Smooth muscle cell (in vitro differentiated cells): Measurements from ENCODE around the gene TMEM135. TPM values are rescaled to one million over a fixed set of nuclear protein-coding genes. Genes with fewer than 3 reads are reported as not detected.

Experiments
- DNase-seq: peaks from one replicate; lab custom pipeline; 2025; ENCODE audit not compliant: unreplicated experiment; lab: John Stamatoyannopoulos, UW
- H2AFZ ChIP-seq: fragments of 200-600 bp; sonication (generic); 2 replicates; pipeline ENCODE4 v1.6.0; 2016; ENCODE audit warnings: antibody characterized with exemption, low read depth, mild to moderate bottlenecking
- H3F3A ChIP-seq: fragments of 200-600 bp; sonication (generic); 2 replicates; pipeline ENCODE4 v1.6.0; 2017; ENCODE audit warnings: antibody characterized with exemption, low read depth
- H3K27ac ChIP-seq: fragments of 200-600 bp; sonication (generic); 2 replicates; pipeline ENCODE4 v1.5.1; 2016; ENCODE audit warnings: low read depth, mild to moderate bottlenecking
- H3K27me3 ChIP-seq: fragments of 200-600 bp; sonication (generic); 2 replicates; pipeline ENCODE4 v1.6.1; 2016; ENCODE audit warnings: low read depth, mild to moderate bottlenecking
- H3K36me3 ChIP-seq: fragments of 200-600 bp; sonication (generic); 2 replicates; pipeline ENCODE4 v1.5.1; 2016; ENCODE audit warnings: low read depth
- H3K4me1 ChIP-seq: fragments of 200-600 bp; sonication (generic); 2 replicates; pipeline ENCODE4 v1.5.1; 2016; ENCODE audit warnings: low read depth
- H3K4me2 ChIP-seq: fragments of 200-600 bp; sonication (generic); 2 replicates; pipeline ENCODE4 v1.6.0; 2016; ENCODE audit warnings: mild to moderate bottlenecking
- H3K4me3 ChIP-seq: fragments of 200-600 bp; sonication (generic); 2 replicates; pipeline ENCODE4 v1.5.1; 2016; ENCODE audit warnings: mild to moderate bottlenecking
- H3K79me2 ChIP-seq: fragments of 200-600 bp; sonication (generic); 2 replicates; pipeline ENCODE4 v1.6.0; 2016; ENCODE audit warnings: low read depth, mild to moderate bottlenecking
- H3K9ac ChIP-seq: fragments of 200-600 bp; sonication (generic); 2 replicates; pipeline ENCODE4 v1.6.0; 2016; ENCODE audit warnings: low read depth
- H3K9me3 ChIP-seq: fragments of 200-600 bp; sonication (generic); replicated peaks from 2 replicates; pipeline ENCODE4 v1.5.1; 2016; ENCODE audit warnings: low read depth
- H4K20me1 ChIP-seq: fragments of 200-600 bp; sonication (generic); 2 replicates; pipeline ENCODE4 v1.6.0; 2016; ENCODE audit warnings: low read depth
- WGBS: methylation state at CpG from one replicate; pipeline ENCODE4 v1.1.7; 2016; ENCODE audit warnings: low lambda C conversion rate; 5-methylcytosine and 5-hydroxymethylcytosine counted together
- polyA plus RNA-seq: library from polyadenylated mRNA; unstranded; fragments of >200 nt; fragmentation: Nextera tagmentation; extraction: Ambion mirVana; gene quantifications from 2 replicates; pipeline ENCODE4 v1.2.1, GENCODE V29; 2016
- total RNA-seq: library from RNA; depleted of rRNA; stranded (reverse); fragments of >200 nt; gene quantifications from 2 replicates; pipeline ENCODE4 v1.2.3, GENCODE V29; 2014
- TF ChIP-seq, protein P1 (sequence below): fragments of 200-600 bp; sonication (generic); IDR thresholded peaks from 2 replicates; pipeline ENCODE4 v1.5.1; 2017; ENCODE audit warnings: borderline replicate concordance, mild to moderate bottlenecking, antibody characterized with exemption; ENCODE audit not compliant: insufficient read depth, poor library complexity, severe bottlenecking

The TMEM135 gene
- total and polyA plus RNA-seq, 2 experiments from 2014 or later, result 12.4 to 21.7 TPM

DNA sequence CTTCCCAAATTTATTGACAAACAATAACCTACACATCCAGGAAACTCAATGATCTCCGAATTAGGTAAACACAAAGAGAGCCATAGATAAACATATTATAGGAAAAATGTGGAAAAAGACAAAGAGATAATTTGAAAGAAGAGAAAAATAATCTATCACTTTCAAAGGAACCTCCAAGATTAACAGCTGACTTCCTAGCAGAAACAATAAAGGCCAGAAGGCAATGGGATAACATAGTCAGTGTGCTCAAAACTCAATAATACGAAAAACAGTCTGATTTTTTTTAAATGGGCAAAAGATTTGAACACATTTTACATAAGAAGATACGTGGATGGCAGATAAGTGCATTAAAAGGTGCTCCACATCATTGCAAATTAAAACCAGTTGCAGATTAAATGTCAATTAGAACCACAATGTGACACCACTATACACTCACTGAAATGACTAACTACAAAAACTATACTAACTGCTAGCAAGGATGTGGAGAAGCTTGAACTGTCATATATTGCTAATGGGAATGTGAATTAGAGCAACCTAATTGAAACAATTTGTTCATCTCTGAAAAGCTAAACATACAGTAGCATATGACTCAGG is 300.4 kb downstream of the TMEM135 start:
- Histone ChIP-seq H3K4me1 (no peaks in the 10 kb centered on the region), H3F3A (no peaks in the 10 kb centered on the region), H3K79me2 (no peaks in the 10 kb centered on the region), H3K36me3 (no peaks in the 10 kb centered on the region), H3K27ac (no peak overlapping the region), H3K4me2 (no peak overlapping the region), H3K27me3 (no peaks in the 10 kb centered on the region), H3K9ac (no peak overlapping the region), H3K9me3 (peaks cover 3% of the 10 kb centered on the region), H4K20me1 (no peaks in the 10 kb centered on the region), H3K4me3 (no peak overlapping the region), H2AFZ (no peak overlapping the region)
- TF ChIP-seq, protein P1, sequence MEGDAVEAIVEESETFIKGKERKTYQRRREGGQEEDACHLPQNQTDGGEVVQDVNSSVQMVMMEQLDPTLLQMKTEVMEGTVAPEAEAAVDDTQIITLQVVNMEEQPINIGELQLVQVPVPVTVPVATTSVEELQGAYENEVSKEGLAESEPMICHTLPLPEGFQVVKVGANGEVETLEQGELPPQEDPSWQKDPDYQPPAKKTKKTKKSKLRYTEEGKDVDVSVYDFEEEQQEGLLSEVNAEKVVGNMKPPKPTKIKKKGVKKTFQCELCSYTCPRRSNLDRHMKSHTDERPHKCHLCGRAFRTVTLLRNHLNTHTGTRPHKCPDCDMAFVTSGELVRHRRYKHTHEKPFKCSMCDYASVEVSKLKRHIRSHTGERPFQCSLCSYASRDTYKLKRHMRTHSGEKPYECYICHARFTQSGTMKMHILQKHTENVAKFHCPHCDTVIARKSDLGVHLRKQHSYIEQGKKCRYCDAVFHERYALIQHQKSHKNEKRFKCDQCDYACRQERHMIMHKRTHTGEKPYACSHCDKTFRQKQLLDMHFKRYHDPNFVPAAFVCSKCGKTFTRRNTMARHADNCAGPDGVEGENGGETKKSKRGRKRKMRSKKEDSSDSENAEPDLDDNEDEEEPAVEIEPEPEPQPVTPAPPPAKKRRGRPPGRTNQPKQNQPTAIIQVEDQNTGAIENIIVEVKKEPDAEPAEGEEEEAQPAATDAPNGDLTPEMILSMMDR, result no peak
- no peak for DNase-seq
- WGBS, result 88% methylated on average over 3 of the region's 3 CpGs

DNA sequence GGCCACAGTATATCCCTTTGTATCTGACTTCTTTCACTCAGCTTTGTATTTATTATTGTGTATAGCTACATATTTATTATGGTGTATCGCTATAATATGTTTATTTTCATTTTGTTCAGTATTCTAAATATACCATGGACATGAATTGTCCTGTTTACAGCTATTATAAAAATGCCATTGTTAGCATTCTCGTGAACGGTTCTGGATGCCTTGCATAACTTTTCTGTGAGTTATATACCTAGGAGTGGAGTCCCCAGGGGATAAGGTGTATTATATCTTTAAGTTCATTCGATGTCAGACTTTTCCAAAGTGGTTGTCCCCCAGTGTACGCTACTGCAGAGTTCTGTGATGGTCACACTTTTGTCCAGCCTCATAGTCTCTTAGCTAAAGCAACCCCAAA is 301.7 kb downstream of the TMEM135 start:
- no peak overlapping the region for H3K4me2 ChIP-seq
- H3K9me3 ChIP-seq, result peaks cover 3% of the 10 kb centered on the region
- no peaks in the 10 kb centered on the region for H3K4me1 ChIP-seq
- H2AFZ ChIP-seq, result no peak overlapping the region
- H4K20me1 ChIP-seq, result no peaks in the 10 kb centered on the region
- no peak for DNase-seq
- H3F3A ChIP-seq, result no peaks in the 10 kb centered on the region
- H3K9ac ChIP-seq, result no peak overlapping the region
- H3K36me3 ChIP-seq, result no peaks in the 10 kb centered on the region
- no peaks in the 10 kb centered on the region for H3K27me3 ChIP-seq
- WGBS, result 93% methylated on average over 5 of the region's 5 CpGs
- TF ChIP-seq, protein P1, result no peak
- H3K4me3 ChIP-seq, result no peak overlapping the region
- H3K27ac ChIP-seq, result no peak overlapping the region
- H3K79me2 ChIP-seq, result no peaks in the 10 kb centered on the region

DNA sequence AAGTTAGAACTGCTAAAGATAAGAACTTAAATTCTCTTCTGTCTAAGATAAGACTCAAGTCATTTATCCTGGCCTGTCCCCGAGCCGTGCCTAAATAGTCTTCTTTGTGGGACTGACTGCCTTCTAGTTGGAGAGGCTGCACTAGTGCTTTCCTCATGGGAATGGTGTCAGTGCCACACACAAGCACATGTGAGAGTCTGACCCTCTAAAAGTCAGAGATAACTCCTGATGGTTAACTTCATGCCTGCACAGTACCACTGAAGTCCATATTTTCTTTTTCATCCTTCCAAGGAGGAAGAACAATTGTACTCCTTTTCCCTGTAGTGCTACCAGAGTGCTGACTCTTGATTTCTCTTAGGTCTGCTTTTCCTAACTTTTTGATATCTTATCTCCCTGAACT is 309.7 kb downstream of the TMEM135 start:
- no peaks in the 10 kb centered on the region for H3K79me2 ChIP-seq
- no peaks in the 10 kb centered on the region for H3K9me3 ChIP-seq
- 26% methylated on average over 2 of the region's 2 CpGs for WGBS
- no peaks in the 10 kb centered on the region for H3K27me3 ChIP-seq
- H3K4me1 ChIP-seq, result no peaks in the 10 kb centered on the region
- TF ChIP-seq, protein P1, result no peak
- no peaks in the 10 kb centered on the region for H4K20me1 ChIP-seq
- no peaks in the 10 kb centered on the region for H3K36me3 ChIP-seq
- H3F3A ChIP-seq, result no peaks in the 10 kb centered on the region
- DNase-seq, result no peak
- no peak overlapping the region for H3K27ac ChIP-seq
- H3K4me3 ChIP-seq, result no peak overlapping the region
- H2AFZ ChIP-seq, result no peak overlapping the region
- H3K4me2 ChIP-seq, result no peak overlapping the region
- H3K9ac ChIP-seq, result no peak overlapping the region

DNA sequence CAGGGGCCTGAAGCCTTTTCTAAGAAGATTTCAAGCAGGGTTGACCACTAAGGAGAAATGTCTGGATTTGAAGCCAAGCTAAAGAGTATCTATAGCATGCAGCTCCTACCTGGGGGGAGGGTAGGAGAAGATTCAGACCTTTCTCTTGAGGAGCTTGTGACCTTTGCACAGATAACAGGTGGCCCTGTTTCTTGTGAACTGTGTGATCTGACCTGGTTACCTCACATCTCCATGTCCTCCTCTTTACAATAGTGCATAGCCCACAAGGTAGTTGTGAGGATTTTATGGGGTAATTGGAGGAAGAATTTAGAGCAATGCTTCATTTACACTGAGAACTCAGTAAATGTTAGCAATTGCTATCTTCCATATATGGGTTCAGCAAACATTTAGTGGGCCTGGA is 310.1 kb downstream of the TMEM135 start:
- no peak overlapping the region for H3K9ac ChIP-seq
- H3K9me3 ChIP-seq, result no peaks in the 10 kb centered on the region
- no peak overlapping the region for H3K4me2 ChIP-seq
- H4K20me1 ChIP-seq, result no peaks in the 10 kb centered on the region
- no peak overlapping the region for H3K27ac ChIP-seq
- H3K4me1 ChIP-seq, result no peaks in the 10 kb centered on the region
- no peak for DNase-seq
- H3F3A ChIP-seq, result no peaks in the 10 kb centered on the region
- no peaks in the 10 kb centered on the region for H3K27me3 ChIP-seq
- H3K36me3 ChIP-seq, result no peaks in the 10 kb centered on the region
- TF ChIP-seq, protein P1, result no peak
- H2AFZ ChIP-seq, result no peak overlapping the region
- H3K79me2 ChIP-seq, result no peaks in the 10 kb centered on the region
- H3K4me3 ChIP-seq, result no peak overlapping the region
